K562 (cell line): Measurements from ENCODE around the gene ABHD4. TPM values are rescaled to one million over a fixed set of nuclear protein-coding genes. Genes with fewer than 3 reads are reported as not detected.
A peak's percentile ranks its signal among the peaks of the same experiment; 100 is the strongest.

Experiments used
- ILK ChIP-seq: fragments of 450-650 bp; IDR thresholded peaks from 2 replicates; pipeline ENCODE4 v1.6.1; 2016; ENCODE audit warnings: missing genetic modification characterization, low read depth, mild to moderate bottlenecking, missing compliant biosample characterization, moderate library complexity, borderline replicate concordance
- LEF1 ChIP-seq: fragments of 450-650 bp; IDR thresholded peaks from 2 replicates; pipeline ENCODE4 v1.6.1; 2016; ENCODE audit warnings: mild to moderate bottlenecking
- MGA ChIP-seq: fragments of 450-650 bp; IDR thresholded peaks from 2 replicates; pipeline ENCODE4 v1.6.1; 2016; ENCODE audit warnings: mild to moderate bottlenecking, moderate library complexity
- NR0B1 ChIP-seq: fragments of 450-650 bp; IDR thresholded peaks from one replicate; pipeline ENCODE4 v1.6.1; 2018; ENCODE audit warnings: mild to moderate bottlenecking, moderate library complexity; ENCODE audit not compliant: partially characterized antibody
- PHTF2 ChIP-seq: fragments of 250-450 bp; sonication (Bioruptor Pico); IDR thresholded peaks from 2 replicates; pipeline ENCODE4 v1.5.0; 2021; ENCODE audit warnings: mild to moderate bottlenecking
- ZBTB5 ChIP-seq: fragments of 450-650 bp; IDR thresholded peaks from 2 replicates; pipeline ENCODE4 v1.6.1; 2017; ENCODE audit warnings: antibody characterized with exemption
- ZEB2 ChIP-seq: fragments of 450-650 bp; IDR thresholded peaks from 2 replicates; pipeline ENCODE4 v1.6.1; 2016
- ZNF212 ChIP-seq: fragments of 450-650 bp; formaldehyde crosslinking; IDR thresholded peaks from 2 replicates; pipeline ENCODE4 v1.4.0; 2020; ENCODE audit warnings: mild to moderate bottlenecking
- ZNF512 ChIP-seq: IDR thresholded peaks from 2 replicates; pipeline ENCODE4 v1.6.1; 2016; ENCODE audit warnings: missing genetic modification characterization, missing compliant biosample characterization
- polyA plus RNA-seq, 8 experiments: library from polyadenylated mRNA; depleted of rRNA in 4 of 8; stranded (reverse) in 5 of 8; unstranded in 3 of 8; fragments of >200 nt; fragmentation: Nextera tagmentation in 2 of 8; fragmentation: Illumina TruSeq in 1 of 8; extraction: Ambion mirVana in 2 of 8; extraction: Trizol in 1 of 8; gene quantifications; 2 replicates each; pipeline versions ENCODE4 v1.2.1 to v1.2.3, GENCODE V29; 2011 to 2014; ENCODE audit warnings: inconsistent platforms in 1 of 8, missing spikeins in 1 of 8
- total RNA-seq, 7 experiments: library from RNA; depleted of rRNA in 6 of 7; stranded (reverse); fragments of >200 nt in 6 of 7; fragmentation: Illumina TruSeq in 2 of 7; extraction: Trizol in 2 of 7; gene quantifications; 2 replicates each; pipeline versions ENCODE4 v1.2.1 to v1.2.3, GENCODE V29; 2011 to 2021; ENCODE audit warnings: low replicate concordance in 1 of 7

Gene ABHD4
- total and polyA plus RNA-seq, 9 of the 15 experiments (the other 6 are each of a cell fraction or from before 2014, with no cell fraction given) = 3.6 to 12.0 (median 7.2) TPM

- 0 out of 2 replicates have a peak, but pooled peaks have one; percentile 5 for TF ChIP-seq MGA
- no peak for TF ChIP-seq ILK (tag)
- TF ChIP-seq ZBTB5 = no peak
- no peak for TF ChIP-seq ZNF512 (tag)
- no peak for TF ChIP-seq NR0B1
- TF ChIP-seq PHTF2 (CRISPR knock-in tag) = no peak
- TF ChIP-seq ZNF212 (CRISPR knock-in tag) = no peak
- TF ChIP-seq LEF1 = no peak
- TF ChIP-seq ZEB2 = no peak
These were observed 36.8 kb upstream of the ABHD4 start (continued) for GRCh38 chr14:22561366-22561660.
